Trophoblast cell (in vitro differentiated cells and primary cell): ENCODE measurements around the gene GLRB.
"Not testable (repeated sequence)": the region's sequence is repeated elsewhere in the genome, so short reads cannot be mapped to it uniquely, and the experiment has no call there.

Experiments
- DNase-seq, 2 donors: peaks; one replicate each; pipeline ENCODE4 v3.0.0-alpha.2; 2016
- H2AFZ ChIP-seq: 2 replicates; pipeline ENCODE4 v1.6.1; 2013; ENCODE audit warnings: low read length, moderate library complexity, mild to moderate bottlenecking; ENCODE audit not compliant: insufficient read depth, poor library complexity
- H2AK5ac ChIP-seq: 2 replicates; pipeline ENCODE4 v1.6.1; 2013; ENCODE audit warnings: mild to moderate bottlenecking, low read length
- H2BK120ac ChIP-seq: 2 replicates; pipeline ENCODE4 v1.6.1; 2013; ENCODE audit warnings: low read length, mild to moderate bottlenecking, moderate library complexity; ENCODE audit not compliant: insufficient read depth, poor library complexity
- H2BK12ac ChIP-seq: 2 replicates; pipeline ENCODE4 v1.6.1; 2013; ENCODE audit warnings: mild to moderate bottlenecking, low read length, moderate library complexity
- H2BK5ac ChIP-seq: 2 replicates; pipeline ENCODE4 v1.6.1; 2013; ENCODE audit warnings: low read length, low read depth, moderate library complexity, mild to moderate bottlenecking; ENCODE audit not compliant: poor library complexity
- H3K14ac ChIP-seq: 2 replicates; pipeline ENCODE4 v1.6.1; 2013; ENCODE audit warnings: mild to moderate bottlenecking, low read length
- H3K18ac ChIP-seq: 2 replicates; pipeline ENCODE4 v1.6.1; 2013; ENCODE audit warnings: mild to moderate bottlenecking, low read length
- H3K23ac ChIP-seq: 2 replicates; pipeline ENCODE4 v1.6.1; 2013; ENCODE audit warnings: low read length
- H3K27ac ChIP-seq: 2 replicates; pipeline ENCODE4 v1.5.1; 2013; ENCODE audit warnings: low read depth, mild to moderate bottlenecking, inconsistent platforms, low read length, moderate library complexity
- H3K27me3 ChIP-seq: 2 replicates; pipeline ENCODE4 v1.6.1; 2013; ENCODE audit warnings: inconsistent platforms, mild to moderate bottlenecking, low read length, moderate library complexity; ENCODE audit not compliant: insufficient read depth
- H3K36me3 ChIP-seq, 2 experiments: 1 replicate in 1 of 2; 2 replicates in 1 of 2; pipeline ENCODE4 v1.6.1; 2013; ENCODE audit warnings: low read length in 2 of 2, mild to moderate bottlenecking in 2 of 2, moderate library complexity in 1 of 2; ENCODE audit not compliant: insufficient read depth in 2 of 2, control insufficient read depth in 1 of 2
- H3K4ac ChIP-seq: 2 replicates; pipeline ENCODE4 v1.6.1; 2013; ENCODE audit warnings: low read depth, mild to moderate bottlenecking, low read length, moderate library complexity
- H3K4me1 ChIP-seq, 2 experiments: 1 replicate in 1 of 2; 2 replicates in 1 of 2; pipeline ENCODE4 v1.6.1; 2013; ENCODE audit warnings: low read length in 2 of 2, mild to moderate bottlenecking in 2 of 2, moderate library complexity in 1 of 2; ENCODE audit not compliant: insufficient read depth in 2 of 2, control insufficient read depth in 1 of 2
- H3K4me2 ChIP-seq: 2 replicates; pipeline ENCODE4 v1.6.1; 2013; ENCODE audit warnings: inconsistent platforms, mild to moderate bottlenecking, low read length, moderate library complexity
- H3K4me3 ChIP-seq: 2 replicates; pipeline ENCODE4 v1.5.1; 2013; ENCODE audit warnings: mild to moderate bottlenecking, low read depth, low read length, inconsistent platforms
- H3K79me1 ChIP-seq: one replicate; pipeline ENCODE4 v1.6.1; 2013; ENCODE audit warnings: low read length
- H3K79me2 ChIP-seq: 2 replicates; pipeline ENCODE4 v1.6.1; 2013; ENCODE audit warnings: low read length, mild to moderate bottlenecking; ENCODE audit not compliant: control insufficient read depth, insufficient read depth, poor library complexity
- H3K9ac ChIP-seq: 2 replicates; pipeline ENCODE4 v1.6.1; 2013; ENCODE audit warnings: mild to moderate bottlenecking, low read length
- H3K9me3 ChIP-seq: 2 replicates; pipeline ENCODE4 v1.6.1; 2013; ENCODE audit warnings: low read depth, mild to moderate bottlenecking, control low read depth, inconsistent platforms, low read length; ENCODE audit not compliant: insufficient read depth
- H4K12ac ChIP-seq: 2 replicates; pipeline ENCODE4 v1.6.1; 2013; ENCODE audit warnings: low read depth, mild to moderate bottlenecking, low read length, moderate library complexity
- H4K8ac ChIP-seq: 2 replicates; pipeline ENCODE4 v1.6.1; 2013; ENCODE audit warnings: low read depth, mild to moderate bottlenecking, low read length, moderate library complexity
- H4K91ac ChIP-seq: one replicate; pipeline ENCODE4 v1.6.1; 2013; ENCODE audit warnings: low read depth, mild to moderate bottlenecking, low read length, moderate library complexity
- WGBS: extraction: QIAGEN DNeasy Blood & Tissue Kit; methylation state at CpG from one replicate; pipeline ENCODE4 v1.1.7; 2013; ENCODE audit warnings: missing lambda C conversion rate; ENCODE audit not compliant: insufficient read length, insufficient coverage; ENCODE audit errors: extremely low coverage; 5-methylcytosine and 5-hydroxymethylcytosine counted together

Gene GLRB

GRCh38 chr4:157057218-157057617, 18.7 kb upstream of the GLRB start:
- no peak overlapping the region for H4K8ac ChIP-seq
- no peaks in the 10 kb centered on the region for H3K9me3 ChIP-seq
- no peaks in the 10 kb centered on the region for H3K27me3 ChIP-seq
- H4K91ac ChIP-seq: no peak overlapping the region
- no peak overlapping the region for H3K18ac ChIP-seq
- H3K4me3 ChIP-seq: no peak overlapping the region
- H2BK120ac ChIP-seq: no peak overlapping the region
- H3K23ac ChIP-seq: no peak overlapping the region
- H3K79me1 ChIP-seq: no peaks in the 10 kb centered on the region
- H3K9ac ChIP-seq: no peak overlapping the region
- H3K79me2 ChIP-seq: no peaks in the 10 kb centered on the region
- H3K4me2 ChIP-seq: no peak overlapping the region
- H3K27ac ChIP-seq: no peak overlapping the region
- no peak overlapping the region for H2AFZ ChIP-seq
- no peak overlapping the region for H4K12ac ChIP-seq
- DNase-seq: no peak
- no peak overlapping the region for H2AK5ac ChIP-seq
- no peak overlapping the region for H3K14ac ChIP-seq
- no peak overlapping the region for H2BK5ac ChIP-seq
- no peak overlapping the region for H2BK12ac ChIP-seq
- WGBS: no CpG with 5 or more reads among the region's 1 CpG
- H3K4me1 ChIP-seq: no peaks in the 10 kb centered on the region
- no peak overlapping the region for H3K4ac ChIP-seq
- no peaks in the 10 kb centered on the region for H3K36me3 ChIP-seq

GRCh38 chr4:157058899-157059298, 17.1 kb upstream of the GLRB start:
- not testable (repeated sequence) for H4K91ac ChIP-seq, H2BK12ac ChIP-seq, H3K4ac ChIP-seq, H3K18ac ChIP-seq, H3K79me1 ChIP-seq, H2AFZ ChIP-seq, H3K4me1 ChIP-seq, H3K4me2 ChIP-seq, H3K27me3 ChIP-seq, H3K23ac ChIP-seq, H4K8ac ChIP-seq, H3K9me3 ChIP-seq, H2BK5ac ChIP-seq, H2AK5ac ChIP-seq, H3K9ac ChIP-seq, H3K79me2 ChIP-seq, DNase-seq, H3K27ac ChIP-seq, H3K14ac ChIP-seq, H4K12ac ChIP-seq, H3K36me3 ChIP-seq, H3K4me3 ChIP-seq, H2BK120ac ChIP-seq
- no CpG with 5 or more reads among the region's 5 CpGs for WGBS

GRCh38 chr4:157072002-157072401, 3.9 kb upstream of the GLRB start:
- Histone ChIP-seq H3K4me1 (peaks cover 4% of the 10 kb centered on the region in 2 experiments), H4K8ac (no peak overlapping the region), H3K79me2 (no peaks in the 10 kb centered on the region), H3K4ac (no peak overlapping the region), H3K18ac (no peak overlapping the region), H3K9ac (no peak overlapping the region), H4K12ac (no peak overlapping the region), H2BK120ac (no peak overlapping the region), H3K9me3 (peaks cover 2% of the 10 kb centered on the region), H2AK5ac (no peak overlapping the region), H3K36me3 (no peaks in the 10 kb centered on the region), H3K4me2 (no peak overlapping the region), H2AFZ (no peak overlapping the region), H2BK12ac (no peak overlapping the region), H2BK5ac (no peak overlapping the region), H4K91ac (no peak overlapping the region), H3K27me3 (peaks cover 2% of the 10 kb centered on the region), H3K4me3 (no peak overlapping the region), H3K79me1 (no peaks in the 10 kb centered on the region), H3K14ac (no peak overlapping the region), H3K23ac (no peak overlapping the region), H3K27ac (no peak overlapping the region)
- DNase-seq: no peak

- Histone ChIP-seq H3K9ac (no peak overlapping the region), H2AK5ac (no peak overlapping the region), H3K79me1 (no peaks in the 10 kb centered on the region), H3K18ac (no peak overlapping the region), H4K12ac (no peak overlapping the region), H3K4me3 (no peak overlapping the region), H2AFZ (no peak overlapping the region), H3K27ac (no peak overlapping the region), H3K36me3 (no peaks in the 10 kb centered on the region), H3K4me2 (peak overlapping the region; percentile 93), H3K9me3 (no peaks in the 10 kb centered on the region), H3K23ac (no peak overlapping the region), H4K8ac (no peak overlapping the region), H3K4ac (no peak overlapping the region), H2BK120ac (no peak overlapping the region), H3K27me3 (peaks cover 2% of the 10 kb centered on the region), H3K4me1 (peaks cover 4% of the 10 kb centered on the region in 2 experiments), H2BK12ac (no peak overlapping the region), H4K91ac (no peak overlapping the region), H3K79me2 (no peaks in the 10 kb centered on the region), H2BK5ac (no peak overlapping the region), H3K14ac (no peak overlapping the region)
- WGBS: no CpG with 5 or more reads among the region's 2 CpGs
- DNase-seq: peak; percentile 43 to 87
Observed at GRCh38 chr4:157075401-157075800, 549 bp upstream of the GLRB start.
